SK-N-SH treated with all-trans-retinoic acid at 6 μM for 48 hours (cell line): ENCODE measurements around the gene EFNA1.

Experiments used
- ATAC-seq: fragments of 200-7000 bp; cut with Tn5 transposase; 3 replicates; pipeline ENCODE4 v1.9.1; 2020; ENCODE audit warnings: mild to moderate bottlenecking, moderate library complexity
- ARNTL ChIP-seq: fragments of 450-650 bp; formaldehyde crosslinking; IDR thresholded peaks from 2 replicates; pipeline ENCODE4 v1.5.0; 2020; ENCODE audit warnings: low read depth, mild to moderate bottlenecking, moderate library complexity, borderline replicate concordance
- BACH2 ChIP-seq: fragments of 250-450 bp; sonication (Bioruptor Pico); IDR thresholded peaks from 2 replicates; pipeline ENCODE4 v1.9.0; 2021; ENCODE audit warnings: mild to moderate bottlenecking, borderline replicate concordance
- CSDC2 ChIP-seq: fragments of 250-450 bp; sonication (Bioruptor Pico); IDR thresholded peaks from 2 replicates; pipeline ENCODE4 v1.5.0; 2020; ENCODE audit warnings: mild to moderate bottlenecking, moderate library complexity
- CSRNP3 ChIP-seq: fragments of 250-450 bp; sonication (Bioruptor Pico); IDR thresholded peaks from 2 replicates; pipeline ENCODE4 v1.5.1; 2021; ENCODE audit warnings: mild to moderate bottlenecking, moderate library complexity
- ESRRG ChIP-seq: fragments of 250-450 bp; sonication (Bioruptor Pico); IDR thresholded peaks from 2 replicates; pipeline ENCODE4 v1.6.1; 2021; ENCODE audit warnings: mild to moderate bottlenecking
- GLIS3 ChIP-seq: fragments of 250-450 bp; sonication (Bioruptor Pico); IDR thresholded peaks from 2 replicates; pipeline ENCODE4 v1.5.0; 2020; ENCODE audit warnings: mild to moderate bottlenecking, moderate library complexity
- ISL1 ChIP-seq: fragments of 250-450 bp; sonication (Bioruptor Pico); IDR thresholded peaks from 2 replicates; pipeline ENCODE4 v2.1.2; 2022; ENCODE audit warnings: mild to moderate bottlenecking, moderate library complexity
- OSR1 ChIP-seq: fragments of 250-450 bp; sonication (Bioruptor Pico); IDR thresholded peaks from 2 replicates; pipeline ENCODE4 v1.8.0; 2022; ENCODE audit warnings: moderate library complexity, mild to moderate bottlenecking, inconsistent platforms
- RARB ChIP-seq: fragments of 250-450 bp; sonication (Bioruptor Pico); IDR thresholded peaks from 2 replicates; pipeline ENCODE4 v1.8.0; 2021; ENCODE audit warnings: mild to moderate bottlenecking, moderate library complexity
- SNAI2 ChIP-seq: fragments of 250-450 bp; sonication (Bioruptor Pico); IDR thresholded peaks from 2 replicates; pipeline ENCODE4 v1.5.0; 2020; ENCODE audit warnings: mild to moderate bottlenecking, moderate library complexity
- TCF4 ChIP-seq: fragments of 250-450 bp; sonication (Bioruptor Pico); IDR thresholded peaks from 2 replicates; pipeline ENCODE4 v1.8.0; 2021; ENCODE audit warnings: mild to moderate bottlenecking, moderate library complexity, borderline replicate concordance
- TOX ChIP-seq: fragments of 250-450 bp; sonication (Bioruptor Pico); IDR thresholded peaks from 2 replicates; pipeline ENCODE4 v1.8.0; 2021; ENCODE audit warnings: mild to moderate bottlenecking, moderate library complexity, borderline replicate concordance
- TSHZ2 ChIP-seq: fragments of 250-450 bp; sonication (Bioruptor Pico); IDR thresholded peaks from 2 replicates; pipeline ENCODE4 v1.5.0; 2020; ENCODE audit warnings: mild to moderate bottlenecking, moderate library complexity
- ZC3H10 ChIP-seq: fragments of 250-450 bp; sonication (Bioruptor Pico); IDR thresholded peaks from 2 replicates; pipeline ENCODE4 v1.5.1; 2021; ENCODE audit warnings: mild to moderate bottlenecking, moderate library complexity
- ZFP3 ChIP-seq: fragments of 250-450 bp; sonication (Bioruptor Pico); IDR thresholded peaks from 2 replicates; pipeline ENCODE4 v1.5.0; 2020; ENCODE audit warnings: mild to moderate bottlenecking, moderate library complexity
- ZFP30 ChIP-seq: fragments of 450-650 bp; formaldehyde crosslinking; IDR thresholded peaks from 2 replicates; pipeline ENCODE4 v1.5.0; 2022; ENCODE audit warnings: mild to moderate bottlenecking, moderate library complexity
- ZNF565 ChIP-seq: fragments of 450-650 bp; formaldehyde crosslinking; conservative IDR thresholded peaks from 2 replicates; pipeline ENCODE4 v1.5.0; 2020; ENCODE audit warnings: low read depth, mild to moderate bottlenecking, moderate library complexity
- ZNF70 ChIP-seq: fragments of 450-650 bp; formaldehyde crosslinking; IDR thresholded peaks from 2 replicates; pipeline ENCODE4 v1.5.0; 2020; ENCODE audit warnings: mild to moderate bottlenecking, moderate library complexity
- TF ChIP-seq, protein P1 (sequence below): fragments of 250-450 bp; sonication (Bioruptor Pico); IDR thresholded peaks from 2 replicates; pipeline ENCODE4 v1.8.0; 2021; ENCODE audit warnings: low read depth, mild to moderate bottlenecking, moderate library complexity, borderline replicate concordance
- TF ChIP-seq, protein P2 (sequence below): fragments of 250-450 bp; sonication (Bioruptor Pico); IDR thresholded peaks from 2 replicates; pipeline ENCODE4 v1.8.0; 2020; ENCODE audit warnings: mild to moderate bottlenecking, moderate library complexity, borderline replicate concordance

EFNA1 gene

GRCh38 chr1:155127105-155127966 lies at the start of gene EFNA1:
TSS of gene EFNA1 (plus strand) at chr1:155127876. CDS start at chr1:155127978, 102 bp downstream.
- peak; percentile 80 for ATAC-seq
- TF ChIP-seq, protein P1, sequence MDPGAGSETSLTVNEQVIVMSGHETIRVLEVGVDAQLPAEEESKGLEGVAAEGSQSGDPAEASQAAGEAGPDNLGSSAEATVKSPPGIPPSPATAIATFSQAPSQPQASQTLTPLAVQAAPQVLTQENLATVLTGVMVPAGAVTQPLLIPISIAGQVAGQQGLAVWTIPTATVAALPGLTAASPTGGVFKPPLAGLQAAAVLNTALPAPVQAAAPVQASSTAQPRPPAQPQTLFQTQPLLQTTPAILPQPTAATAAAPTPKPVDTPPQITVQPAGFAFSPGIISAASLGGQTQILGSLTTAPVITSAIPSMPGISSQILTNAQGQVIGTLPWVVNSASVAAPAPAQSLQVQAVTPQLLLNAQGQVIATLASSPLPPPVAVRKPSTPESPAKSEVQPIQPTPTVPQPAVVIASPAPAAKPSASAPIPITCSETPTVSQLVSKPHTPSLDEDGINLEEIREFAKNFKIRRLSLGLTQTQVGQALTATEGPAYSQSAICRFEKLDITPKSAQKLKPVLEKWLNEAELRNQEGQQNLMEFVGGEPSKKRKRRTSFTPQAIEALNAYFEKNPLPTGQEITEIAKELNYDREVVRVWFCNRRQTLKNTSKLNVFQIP (CRISPR knock-in tag), result no peak
- TF ChIP-seq OSR1 (CRISPR knock-in tag) (no peak), GLIS3 (CRISPR knock-in tag) (no peak), ZNF70 (CRISPR knock-in tag) (no peak), BACH2 (CRISPR knock-in tag) (no peak), ZFP30 (no peak), ISL1 (no peak), TCF4 (CRISPR knock-in tag) (no peak), ZFP3 (CRISPR knock-in tag) (no peak), ZC3H10 (no peak), ARNTL (CRISPR knock-in tag) (no peak), ESRRG (CRISPR knock-in tag) (no peak)
- TF ChIP-seq, all 23 proteins: peak for 0

- ATAC-seq, result peak; percentile 63
- no peak for TF ChIP-seq CSRNP3 (CRISPR knock-in tag)
- no peak for TF ChIP-seq ZNF70 (CRISPR knock-in tag)
- no peak for TF ChIP-seq ZNF565 (CRISPR knock-in tag)
- no peak for TF ChIP-seq TCF4 (CRISPR knock-in tag)
- no peak for TF ChIP-seq SNAI2 (CRISPR knock-in tag)
- TF ChIP-seq TSHZ2 (CRISPR knock-in tag), result 0 out of 2 replicates have a peak, but pooled peaks have one; percentile 52
- no peak for TF ChIP-seq ZFP3 (CRISPR knock-in tag)
- TF ChIP-seq ARNTL (CRISPR knock-in tag), result no peak
- no peak for TF ChIP-seq ISL1
- no peak for TF ChIP-seq ESRRG (CRISPR knock-in tag)
- TF ChIP-seq TOX (CRISPR knock-in tag), result no peak
- no peak for TF ChIP-seq RARB (CRISPR knock-in tag)
- TF ChIP-seq, protein P1 (CRISPR knock-in tag), result no peak
- TF ChIP-seq, protein P2, sequence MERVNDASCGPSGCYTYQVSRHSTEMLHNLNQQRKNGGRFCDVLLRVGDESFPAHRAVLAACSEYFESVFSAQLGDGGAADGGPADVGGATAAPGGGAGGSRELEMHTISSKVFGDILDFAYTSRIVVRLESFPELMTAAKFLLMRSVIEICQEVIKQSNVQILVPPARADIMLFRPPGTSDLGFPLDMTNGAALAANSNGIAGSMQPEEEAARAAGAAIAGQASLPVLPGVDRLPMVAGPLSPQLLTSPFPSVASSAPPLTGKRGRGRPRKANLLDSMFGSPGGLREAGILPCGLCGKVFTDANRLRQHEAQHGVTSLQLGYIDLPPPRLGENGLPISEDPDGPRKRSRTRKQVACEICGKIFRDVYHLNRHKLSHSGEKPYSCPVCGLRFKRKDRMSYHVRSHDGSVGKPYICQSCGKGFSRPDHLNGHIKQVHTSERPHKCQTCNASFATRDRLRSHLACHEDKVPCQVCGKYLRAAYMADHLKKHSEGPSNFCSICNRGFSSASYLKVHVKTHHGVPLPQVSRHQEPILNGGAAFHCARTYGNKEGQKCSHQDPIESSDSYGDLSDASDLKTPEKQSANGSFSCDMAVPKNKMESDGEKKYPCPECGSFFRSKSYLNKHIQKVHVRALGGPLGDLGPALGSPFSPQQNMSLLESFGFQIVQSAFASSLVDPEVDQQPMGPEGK (CRISPR knock-in tag), result no peak
- 0 out of 2 replicates have a peak, but pooled peaks have one; percentile 60 for TF ChIP-seq CSDC2
Observed at GRCh38 chr1:155078469-155079209, 49.0 kb upstream of the EFNA1 start, which contains the start of gene EFNA3. TSS of gene EFNA3 (plus strand) at chr1:155078837. CDS start at chr1:155078942, 105 bp downstream.
